Gastroesophageal sphincter (tissue), 4 donors: ENCODE measurements around the gene SESN3. TPM values are rescaled to one million over a fixed set of nuclear protein-coding genes. Genes with fewer than 3 reads are reported as not detected.

Experiments
- ATAC-seq: fragments of 150-250 bp; one replicate; pipeline ENCODE4 v1.9.1; 2016; ENCODE audit warnings: mild to moderate bottlenecking, moderate library complexity
- H3K27ac ChIP-seq, 4 donors: fragments of 200-600 bp; sonication (generic) in 3 of 4; 1 replicate in 3 of 4; 2 replicates in 1 of 4; pipeline ENCODE4 v1.5.1; 2016 to 2019
- H3K27me3 ChIP-seq: fragments of 200-600 bp; sonication (generic); one replicate; pipeline ENCODE4 v1.5.1; 2019
- H3K36me3 ChIP-seq, 2 donors: fragments of 200-600 bp; sonication (generic); one replicate each; pipeline ENCODE4 v1.5.1; 2019; ENCODE audit warnings: control low read depth in 1 of 2
- H3K4me1 ChIP-seq, 3 donors: fragments of 200-600 bp; sonication (generic); 1 replicate in 2 of 3; 2 replicates in 1 of 3; pipeline ENCODE4 v1.5.1; 2016 to 2019; ENCODE audit warnings: control low read depth in 2 of 3
- H3K4me3 ChIP-seq, 2 donors: fragments of 200-600 bp; sonication (generic); one replicate each; pipeline ENCODE4 v1.5.1; 2019; ENCODE audit warnings: mild to moderate bottlenecking in 1 of 2, moderate library complexity in 1 of 2
- H3K9me3 ChIP-seq, 3 donors: fragments of 200-600 bp; sonication (generic); one replicate each; pipeline ENCODE4 v1.5.1; 2017 to 2019; ENCODE audit warnings: control low read depth in 2 of 3
- EP300 ChIP-seq: sonication (generic); formaldehyde crosslinking; IDR thresholded peaks from one replicate; pipeline ENCODE4 v1.6.1; 2017; ENCODE audit warnings: antibody characterized with exemption, mild to moderate bottlenecking
- POLR2A ChIP-seq, 2 donors: fragments of 450-650 bp; IDR thresholded peaks; one replicate each; pipeline ENCODE4 v1.6.1; 2017; ENCODE audit warnings: antibody characterized with exemption in 2 of 2, mild to moderate bottlenecking in 2 of 2, moderate library complexity in 1 of 2
- POLR2AphosphoS5 ChIP-seq: sonication (generic); formaldehyde crosslinking; IDR thresholded peaks from one replicate; pipeline ENCODE4 v1.6.1; 2017; ENCODE audit warnings: antibody characterized with exemption
- WGBS, 2 donors: methylation state at CpG; one replicate each; pipeline ENCODE4 v1.1.5; 2018; ENCODE audit warnings: low coverage in 1 of 2; 5-methylcytosine and 5-hydroxymethylcytosine counted together
- total RNA-seq, 4 donors: library from RNA; depleted of rRNA; stranded (reverse); fragments of >200 nt; gene quantifications; one replicate each; pipeline ENCODE4 v1.1.0, GENCODE V29; 2016
- TF ChIP-seq, protein P1 (sequence below), 4 experiments: fragments of 200-600 bp in 2 of 4; fragments of 450-650 bp in 2 of 4; sonication (generic) in 1 of 4; IDR thresholded peaks; one replicate each; pipeline ENCODE4 v1.5.1; 2017 to 2019; ENCODE audit warnings: antibody characterized with exemption in 4 of 4, mild to moderate bottlenecking in 2 of 4, moderate library complexity in 2 of 4

Gene SESN3
- total RNA-seq, 4 donors from 2014 or later = 24.5 to 32.8 (median 28.8) TPM

DNA sequence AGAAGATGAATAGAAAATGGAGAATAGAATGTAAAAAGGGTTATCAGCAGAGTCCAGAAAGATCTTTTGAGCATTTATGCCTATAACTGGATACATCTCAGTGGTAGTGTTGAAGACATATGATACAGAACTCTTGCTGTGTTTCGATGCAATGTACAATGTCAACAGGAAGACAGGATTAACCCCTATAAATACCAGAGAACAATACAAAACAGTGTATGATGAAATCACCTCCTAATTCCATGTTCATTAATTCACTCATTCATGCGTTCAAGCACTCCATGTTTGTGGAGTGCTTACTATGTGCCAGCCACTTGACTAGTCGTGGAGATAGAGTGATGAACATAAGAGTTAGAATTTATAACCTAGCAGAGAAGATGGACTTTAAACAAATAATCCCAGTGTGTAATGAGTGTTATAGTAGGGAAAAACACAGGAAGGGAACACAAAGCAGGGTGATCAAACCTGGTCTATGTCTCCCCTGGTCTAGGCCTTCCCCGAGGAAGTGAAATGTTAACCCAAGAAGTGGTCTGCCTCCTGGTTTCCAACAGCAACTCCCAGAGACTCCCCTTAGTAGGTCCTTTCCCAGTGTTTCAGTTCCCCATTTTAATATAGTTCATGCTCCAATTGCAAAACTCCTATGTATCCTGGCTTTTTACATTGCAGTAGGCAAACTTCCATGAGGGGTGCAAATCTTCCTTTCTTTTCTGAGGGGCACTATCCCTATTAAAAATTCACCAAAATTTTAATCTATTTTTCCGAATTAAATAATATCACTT, 9.1 kb upstream of the SESN3 start:
- no peaks in the 10 kb centered on the region for H3K9me3 ChIP-seq
- H3K27ac ChIP-seq = no peak overlapping the region
- WGBS, 2 donors = 81 to 85% methylated on average over 5 of the region's 5 CpGs
- no peaks in the 10 kb centered on the region for H3K36me3 ChIP-seq
- ATAC-seq = no peak
- TF ChIP-seq EP300 (no peak), POLR2AphosphoS5 (no peak), POLR2A (IDR thresholded peaks at IDR 0.05) (no peak)
- TF ChIP-seq, protein P1, sequence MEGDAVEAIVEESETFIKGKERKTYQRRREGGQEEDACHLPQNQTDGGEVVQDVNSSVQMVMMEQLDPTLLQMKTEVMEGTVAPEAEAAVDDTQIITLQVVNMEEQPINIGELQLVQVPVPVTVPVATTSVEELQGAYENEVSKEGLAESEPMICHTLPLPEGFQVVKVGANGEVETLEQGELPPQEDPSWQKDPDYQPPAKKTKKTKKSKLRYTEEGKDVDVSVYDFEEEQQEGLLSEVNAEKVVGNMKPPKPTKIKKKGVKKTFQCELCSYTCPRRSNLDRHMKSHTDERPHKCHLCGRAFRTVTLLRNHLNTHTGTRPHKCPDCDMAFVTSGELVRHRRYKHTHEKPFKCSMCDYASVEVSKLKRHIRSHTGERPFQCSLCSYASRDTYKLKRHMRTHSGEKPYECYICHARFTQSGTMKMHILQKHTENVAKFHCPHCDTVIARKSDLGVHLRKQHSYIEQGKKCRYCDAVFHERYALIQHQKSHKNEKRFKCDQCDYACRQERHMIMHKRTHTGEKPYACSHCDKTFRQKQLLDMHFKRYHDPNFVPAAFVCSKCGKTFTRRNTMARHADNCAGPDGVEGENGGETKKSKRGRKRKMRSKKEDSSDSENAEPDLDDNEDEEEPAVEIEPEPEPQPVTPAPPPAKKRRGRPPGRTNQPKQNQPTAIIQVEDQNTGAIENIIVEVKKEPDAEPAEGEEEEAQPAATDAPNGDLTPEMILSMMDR (IDR thresholded peaks at IDR 0.05) = no peak
- H3K4me1 ChIP-seq = no peaks in the 10 kb centered on the region
- H3K4me3 ChIP-seq = no peak overlapping the region
- H3K27me3 ChIP-seq = no peaks in the 10 kb centered on the region

DNA sequence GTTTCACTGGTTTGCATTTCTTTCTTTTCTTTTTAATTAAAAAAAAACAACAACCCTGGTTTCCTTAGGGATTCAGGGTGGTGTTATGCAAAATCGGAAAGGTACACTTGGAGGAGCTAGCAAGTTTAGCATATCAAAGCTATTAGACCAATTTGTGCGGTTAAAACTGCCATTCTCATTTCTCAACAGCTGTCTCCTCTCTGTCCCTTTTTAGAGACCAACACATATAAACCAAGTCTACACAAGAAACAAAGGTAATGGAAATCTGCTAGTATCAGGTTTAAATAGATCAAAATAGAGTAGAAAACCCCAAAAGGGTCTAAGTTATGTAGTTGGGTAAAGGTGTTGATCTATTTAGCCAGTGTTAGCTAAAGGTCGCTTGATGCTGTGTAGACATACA, 1.7 kb upstream of the SESN3 start:
- H3K36me3 ChIP-seq = no peaks in the 10 kb centered on the region
- peaks cover 0 to 37% (median 5%) of the 10 kb centered on the region in 3 donors for H3K4me1 ChIP-seq
- peak overlapping the region; percentile 39 to 61 for H3K4me3 ChIP-seq
- 45 to 56% methylated on average over 3 of the region's 3 CpGs for WGBS, 2 donors
- peak overlapping the region; percentile 71 to 96 (median 90) for H3K27ac ChIP-seq
- no peak for ATAC-seq
- TF ChIP-seq POLR2AphosphoS5 (no peak), EP300 (no peak), POLR2A (IDR thresholded peaks at IDR 0.05) (no peak)
- TF ChIP-seq, protein P1 (IDR thresholded peaks at IDR 0.05) = no peak
- no peaks in the 10 kb centered on the region for H3K9me3 ChIP-seq
- H3K27me3 ChIP-seq = no peaks in the 10 kb centered on the region

DNA sequence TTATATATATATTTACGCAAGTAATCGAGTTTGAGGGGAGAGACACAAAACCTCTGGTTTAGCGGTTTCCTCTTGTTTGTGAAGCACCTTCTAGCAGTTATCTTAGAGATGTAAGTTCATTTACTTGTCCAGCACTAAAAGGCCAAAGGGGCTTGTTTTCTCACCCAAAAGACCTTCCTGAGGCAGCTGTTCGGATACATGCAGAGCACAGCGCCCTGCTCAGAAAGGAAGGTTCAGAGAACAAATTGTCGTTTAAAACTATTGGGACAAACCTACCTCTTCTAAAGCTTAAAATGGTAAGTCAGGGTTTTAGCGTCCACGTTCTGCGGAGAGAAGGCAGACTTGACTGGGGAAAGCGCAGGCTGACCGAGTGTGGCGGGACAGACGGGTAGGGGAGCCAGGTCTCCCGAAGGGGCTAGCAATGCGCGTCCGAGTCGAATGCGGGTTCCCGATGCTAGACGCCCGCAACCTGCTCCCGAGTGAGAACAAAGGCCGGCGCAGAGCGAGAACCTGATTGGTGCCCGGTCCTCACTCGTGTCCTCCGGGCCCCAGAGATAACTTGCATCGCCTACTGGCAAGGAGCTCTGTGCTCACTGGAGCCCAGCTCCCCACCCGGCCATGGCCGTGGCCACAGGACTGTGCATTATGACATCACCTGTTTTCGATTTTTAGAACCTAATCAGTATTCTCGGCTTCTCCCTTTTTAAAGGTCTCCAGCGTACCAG, 1.0 kb upstream of the SESN3 start:
- Histone ChIP-seq H3K36me3 (no peaks in the 10 kb centered on the region), H3K9me3 (no peaks in the 10 kb centered on the region), H3K27ac (peak overlapping the region; percentile 71 to 96 (median 90)), H3K27me3 (no peaks in the 10 kb centered on the region), H3K4me1 (peaks cover 0 to 43% (median 5%) of the 10 kb centered on the region in 3 donors), H3K4me3 (peak overlapping the region; percentile 39 to 61)
- 6 to 16% methylated on average over 20 to 32 of the region's 35 CpGs for WGBS, 2 donors
- ATAC-seq = no peak
- no peak for TF ChIP-seq POLR2AphosphoS5
- TF ChIP-seq, protein P1 (IDR thresholded peaks at IDR 0.05) = peak in 2 of 4 experiments; percentile 16 to 29
- peak in 1 of 2 donors; percentile 11 for TF ChIP-seq POLR2A (IDR thresholded peaks at IDR 0.05)
- TF ChIP-seq EP300 = no peak

DNA sequence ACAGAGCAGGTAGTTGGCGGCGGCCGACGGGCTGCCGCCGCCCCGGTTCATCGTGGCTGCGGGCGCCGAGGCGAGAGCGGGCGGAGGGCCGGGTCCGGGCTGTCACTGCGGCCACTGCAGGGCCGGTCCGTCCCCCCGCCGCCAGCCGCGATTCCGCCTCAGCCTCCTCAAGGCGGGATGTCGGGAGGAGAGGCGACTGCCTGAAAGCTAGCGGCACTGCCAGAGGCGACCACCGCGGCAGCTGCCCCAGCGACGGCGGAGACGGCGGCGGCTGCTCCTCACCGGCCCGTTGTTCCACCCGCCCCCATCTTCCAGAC, 234 bp downstream of the SESN3 start:
- H3K27me3 ChIP-seq = no peaks in the 10 kb centered on the region
- peak overlapping the region; percentile 57 to 96 (median 90) for H3K27ac ChIP-seq
- no CpG with 5 or more reads among the region's 40 CpGs for WGBS, 2 donors
- TF ChIP-seq POLR2A (IDR thresholded peaks at IDR 0.05) = no peak
- TF ChIP-seq, protein P1 (IDR thresholded peaks at IDR 0.05) = no peak
- no peak for TF ChIP-seq EP300
- no peak for TF ChIP-seq POLR2AphosphoS5
- peak; percentile 17 for ATAC-seq
- H3K36me3 ChIP-seq = no peaks in the 10 kb centered on the region
- H3K4me1 ChIP-seq = peaks cover 0 to 44% (median 5%) of the 10 kb centered on the region in 3 donors
- H3K9me3 ChIP-seq = no peaks in the 10 kb centered on the region
- peak overlapping the region; percentile 61 to 82 for H3K4me3 ChIP-seq
